ENCODE results near the gene MIA.

Gene MIA

DNA sequence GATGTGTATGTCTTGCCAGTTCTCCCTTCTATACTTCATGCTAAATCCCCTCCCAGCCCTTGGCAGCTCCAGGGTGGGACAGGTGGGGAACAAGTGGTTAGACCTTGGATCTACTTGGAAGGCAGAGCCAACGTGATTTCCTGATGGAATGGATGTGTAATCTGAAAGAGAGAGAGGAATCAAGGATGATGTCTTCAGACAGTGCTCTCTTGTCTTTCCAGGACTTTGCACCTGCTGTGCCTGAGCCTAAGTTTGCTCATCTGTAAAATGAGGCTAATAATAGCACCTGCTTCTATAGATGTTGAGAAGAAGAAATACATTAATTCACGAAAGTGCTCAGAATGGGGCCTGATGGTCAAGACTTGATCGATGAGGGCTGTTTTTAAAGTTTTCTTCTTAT, 16.7 kb downstream of the MIA start:
- Histone ChIP-seq H3K27ac (no peak overlapping the region), H3K4me3 (no peak overlapping the region)

DNA sequence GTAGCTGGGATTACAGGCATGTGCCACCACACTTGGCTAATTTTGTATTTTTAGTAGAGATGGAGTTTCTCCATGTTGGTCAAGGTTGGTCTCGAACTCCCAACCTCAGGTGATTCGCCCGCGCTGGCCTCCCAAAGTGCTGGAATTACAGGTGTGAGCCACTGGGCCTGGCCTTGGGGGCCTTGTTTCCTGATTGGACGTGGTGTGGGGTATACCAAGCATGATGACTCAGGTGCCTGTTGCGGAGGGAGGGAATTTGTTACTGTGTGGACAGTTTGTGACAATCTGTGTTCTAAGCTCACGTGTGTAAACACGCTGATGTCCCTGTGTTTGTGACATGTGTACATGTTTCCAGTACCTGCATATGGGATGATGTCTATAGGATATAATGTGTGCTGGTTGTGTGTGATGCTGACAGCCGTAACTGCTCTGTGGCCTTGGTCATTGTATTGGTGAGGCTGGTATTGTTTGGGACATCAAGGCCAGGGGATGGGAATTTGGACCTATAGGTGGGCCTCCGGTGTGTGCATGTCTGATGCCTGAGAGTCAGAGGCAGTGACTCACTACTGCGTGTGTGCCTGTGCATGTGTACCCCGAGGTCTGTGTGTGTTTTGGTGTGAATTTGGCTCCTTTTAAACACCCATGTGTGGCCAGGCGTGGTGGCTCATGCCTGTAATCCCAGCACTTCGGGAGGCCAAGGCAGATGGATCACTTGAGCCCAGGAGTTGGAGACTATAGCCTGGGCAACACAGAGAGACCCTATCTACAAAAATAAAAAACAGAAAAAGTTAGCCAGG, 22.0 kb downstream of the MIA start:
- Histone ChIP-seq H3K9me3 (no peaks in the 10 kb centered on the region), H3K4me3 (peak overlapping the region; percentile 68), H3K36me3 (peaks cover 36% of the 10 kb centered on the region), H3K4me1 (peaks cover 45% of the 10 kb centered on the region), H4K20me1 (peaks cover 30% of the 10 kb centered on the region), H3K27ac (peak overlapping the region; percentile 61), H3K9ac (peak overlapping the region; percentile 76; the same call in 1 of the 2 replicates), H3K27me3 (no peaks in the 10 kb centered on the region), H3K4me2 (peak overlapping the region; percentile 79)
- TF ChIP-seq Cebpa-rat (IDR thresholded peaks at IDR 0.05): no peak

More for the DNA sequence above, 16.7 kb downstream of the MIA start:
- H3K9ac ChIP-seq: peak overlapping the region; percentile 4; the same call in 1 of the 2 replicates
- no peaks in the 10 kb centered on the region for H3K9me3 ChIP-seq
- H3K36me3 ChIP-seq: peaks cover 43% of the 10 kb centered on the region
- TF ChIP-seq Cebpa-rat (IDR thresholded peaks at IDR 0.05): no peak
- no peaks in the 10 kb centered on the region for H4K20me1 ChIP-seq
- peak overlapping the region; percentile 12 for H3K4me2 ChIP-seq
- peaks cover 27% of the 10 kb centered on the region for H3K4me1 ChIP-seq
- no peaks in the 10 kb centered on the region for H3K27me3 ChIP-seq

DNA sequence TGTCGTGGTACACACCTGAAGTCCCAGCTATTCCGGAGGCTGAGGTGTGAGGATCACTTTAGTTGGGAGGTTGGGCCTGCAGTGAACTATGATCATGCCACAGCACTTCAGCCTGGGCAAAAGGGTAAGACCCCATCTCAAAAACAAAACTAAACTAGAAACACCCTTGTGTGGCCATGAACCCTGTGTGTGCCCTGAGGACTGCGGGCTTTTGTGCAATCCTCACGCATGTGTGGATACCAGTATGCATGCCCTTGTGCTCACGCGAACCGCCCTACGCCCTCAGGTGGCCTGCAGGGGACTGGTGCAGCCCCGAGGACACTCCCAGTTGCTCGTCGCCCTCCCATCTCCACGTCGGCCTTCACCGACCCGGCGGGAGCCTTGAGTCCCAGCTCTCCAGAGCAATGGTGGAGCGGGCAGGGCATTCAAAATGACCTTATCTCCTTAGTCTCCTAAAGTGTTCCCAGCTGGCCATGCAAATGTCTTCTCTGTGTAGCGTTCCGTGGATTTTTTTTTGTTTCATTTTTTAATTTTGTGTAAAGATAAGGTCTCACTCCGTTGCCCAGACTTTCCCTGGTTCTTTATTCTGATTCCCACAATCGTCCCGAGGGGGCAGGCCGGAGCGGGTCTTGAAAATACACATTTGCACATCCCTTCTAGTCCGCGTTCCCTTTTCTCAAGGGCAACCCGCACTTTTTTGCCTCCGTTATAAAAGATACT, 22.8 kb downstream of the MIA start:
- TF ChIP-seq Cebpa-rat (IDR thresholded peaks at IDR 0.05): no peak; the same call in 1 of the 2 replicates
- peaks cover 38% of the 10 kb centered on the region for H4K20me1 ChIP-seq
- no peaks in the 10 kb centered on the region for H3K27me3 ChIP-seq
- H3K36me3 ChIP-seq: peaks cover 38% of the 10 kb centered on the region
- peak overlapping the region; percentile 79 for H3K4me2 ChIP-seq
- peak overlapping the region; percentile 68 for H3K4me3 ChIP-seq
- H3K4me1 ChIP-seq: peaks cover 48% of the 10 kb centered on the region
- H3K9ac ChIP-seq: peak overlapping the region; percentile 76
- no peaks in the 10 kb centered on the region for H3K9me3 ChIP-seq
- H3K27ac ChIP-seq: peak overlapping the region; percentile 61

DNA sequence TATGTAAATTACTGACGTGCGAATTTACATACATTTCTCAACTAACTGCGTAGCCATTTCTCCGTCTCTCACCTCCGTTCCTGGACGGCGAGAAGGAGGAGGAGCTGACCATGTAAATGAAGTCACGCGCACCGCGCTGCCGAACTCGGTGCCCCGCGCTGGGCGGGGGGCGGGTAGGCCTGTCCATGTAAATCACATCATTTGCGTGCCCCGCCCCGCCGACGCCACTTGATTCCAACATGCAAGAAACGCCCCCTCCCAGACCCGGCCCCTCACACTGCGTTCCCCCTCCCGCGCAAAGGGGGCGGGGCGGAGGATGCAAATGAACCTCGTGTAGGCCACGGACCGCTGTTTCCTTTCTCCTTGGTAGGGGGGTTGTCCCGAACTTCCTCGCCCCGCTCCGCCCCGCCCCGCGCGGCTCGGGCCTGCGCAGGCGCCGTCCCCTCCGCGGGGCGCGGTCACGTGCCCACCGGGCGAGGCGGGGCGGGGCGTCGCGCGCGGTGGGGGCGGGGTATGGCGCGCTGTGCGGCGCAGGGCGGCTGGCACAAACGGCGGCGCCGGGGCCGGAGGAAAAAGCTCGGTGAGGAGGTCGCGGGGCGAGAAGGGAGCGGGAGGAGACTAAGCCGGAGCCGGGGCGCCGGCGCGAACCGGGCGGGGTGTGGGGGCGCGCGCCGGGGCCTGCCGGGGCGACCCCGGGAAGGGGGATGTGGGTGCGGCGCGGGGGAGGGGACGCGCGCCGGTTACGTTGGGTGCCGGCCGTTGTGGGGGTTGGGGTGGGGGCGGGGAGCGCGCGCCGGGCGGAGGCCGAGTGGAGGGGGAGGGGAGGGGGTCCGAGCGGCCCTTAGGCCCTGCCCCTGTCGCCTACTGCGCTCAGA, 23.6 kb downstream of the MIA start, which contains the start of gene EGLN2:
Gene EGLN2 (plus strand): TSS at position 509 of the 875 bp plus-strand sequence. CDS start 1,382 bp downstream, outside the sequence.
- H3K4me2 ChIP-seq: peak within 1 kb of the TSS; percentile 94
- no peaks in the 10 kb centered on the region for H3K9me3 ChIP-seq
- H4K20me1 ChIP-seq: peaks cover 46% of the 10 kb centered on the region
- H3K27ac ChIP-seq: peak within 1 kb of the TSS; percentile 97
- H3K27me3 ChIP-seq: no peaks in the 10 kb centered on the region
- peaks cover 46% of the 10 kb centered on the region for H3K36me3 ChIP-seq
- peak within 1 kb of the TSS; percentile 97 for H3K9ac ChIP-seq
- TF ChIP-seq Cebpa-rat (IDR thresholded peaks at IDR 0.05): no peak
- H3K4me3 ChIP-seq: peak within 1 kb of the TSS; percentile 97
- H3K4me1 ChIP-seq: peaks cover 56% of the 10 kb centered on the region

DNA sequence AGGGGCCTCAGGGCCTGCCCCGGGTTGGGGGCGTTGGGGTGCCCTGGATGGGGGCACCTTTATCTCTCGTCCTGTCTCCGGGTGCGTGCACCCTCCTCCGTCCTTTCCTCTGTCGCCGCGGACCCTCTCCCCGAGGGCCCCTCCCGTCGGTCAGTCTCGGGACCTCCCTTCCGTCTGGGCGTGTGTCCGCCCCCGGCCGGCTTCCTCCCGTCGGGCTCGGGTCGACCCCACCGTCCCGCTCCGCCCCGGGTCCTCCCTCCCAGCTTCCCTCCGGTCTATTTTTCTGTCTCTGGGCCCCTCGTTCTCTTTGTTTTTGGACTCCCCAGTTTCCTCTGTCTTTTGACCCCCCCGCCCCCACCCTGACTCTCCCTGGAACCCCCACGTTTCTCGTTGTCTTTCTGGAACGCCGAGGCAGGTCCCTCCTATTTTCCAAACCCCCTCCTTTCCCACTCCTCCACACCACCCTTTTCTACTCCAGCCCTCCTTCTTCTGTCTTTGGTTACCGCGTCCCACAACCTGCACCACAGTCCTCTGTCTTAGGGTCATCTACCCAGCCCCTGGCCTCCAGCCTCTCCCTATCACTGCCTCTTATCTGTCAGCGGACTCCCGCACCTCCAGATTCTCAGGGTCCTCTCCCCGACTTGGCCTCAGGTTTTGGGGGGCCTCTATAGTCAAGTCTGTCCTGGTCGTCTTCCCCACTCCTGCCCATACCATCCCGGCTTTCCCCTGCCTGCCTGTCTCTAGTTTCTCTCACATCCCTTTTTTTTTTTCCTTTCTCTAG, 24.4 kb downstream of the MIA start:
- Histone ChIP-seq H3K9me3 (no peaks in the 10 kb centered on the region), H3K4me1 (peaks cover 64% of the 10 kb centered on the region), H3K27me3 (no peaks in the 10 kb centered on the region), H4K20me1 (peaks cover 54% of the 10 kb centered on the region), H3K36me3 (peaks cover 55% of the 10 kb centered on the region), H3K4me3 (peak overlapping the region; percentile 97), H3K9ac (peak overlapping the region; percentile 97), H3K27ac (peak overlapping the region; percentile 97), H3K4me2 (peak overlapping the region; percentile 94)
- no peak for TF ChIP-seq Cebpa-rat (IDR thresholded peaks at IDR 0.05)

DNA sequence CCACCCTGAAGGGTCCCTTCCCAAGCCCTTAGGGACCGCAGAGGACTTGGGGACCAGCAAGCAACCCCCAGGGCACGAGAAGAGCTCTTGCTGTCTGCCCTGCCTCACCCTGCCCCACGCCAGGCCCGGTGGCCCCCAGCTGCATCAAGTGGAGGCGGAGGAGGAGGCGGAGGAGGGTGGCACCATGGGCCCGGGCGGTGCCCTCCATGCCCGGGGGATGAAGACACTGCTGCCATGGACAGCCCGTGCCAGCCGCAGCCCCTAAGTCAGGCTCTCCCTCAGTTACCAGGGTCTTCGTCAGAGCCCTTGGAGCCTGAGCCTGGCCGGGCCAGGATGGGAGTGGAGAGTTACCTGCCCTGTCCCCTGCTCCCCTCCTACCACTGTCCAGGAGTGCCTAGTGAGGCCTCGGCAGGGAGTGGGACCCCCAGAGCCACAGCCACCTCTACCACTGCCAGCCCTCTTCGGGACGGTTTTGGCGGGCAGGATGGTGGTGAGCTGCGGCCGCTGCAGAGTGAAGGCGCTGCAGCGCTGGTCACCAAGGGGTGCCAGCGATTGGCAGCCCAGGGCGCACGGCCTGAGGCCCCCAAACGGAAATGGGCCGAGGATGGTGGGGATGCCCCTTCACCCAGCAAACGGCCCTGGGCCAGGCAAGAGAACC, 25.1 kb downstream of the MIA start:
- H3K9ac ChIP-seq: peak overlapping the region; percentile 97
- no peak for TF ChIP-seq Cebpa-rat (IDR thresholded peaks at IDR 0.05)
- peaks cover 62% of the 10 kb centered on the region for H3K36me3 ChIP-seq
- no peaks in the 10 kb centered on the region for H3K27me3 ChIP-seq
- H3K9me3 ChIP-seq: no peaks in the 10 kb centered on the region
- H4K20me1 ChIP-seq: peaks cover 61% of the 10 kb centered on the region
- peaks cover 71% of the 10 kb centered on the region for H3K4me1 ChIP-seq
- H3K4me2 ChIP-seq: peak overlapping the region; percentile 94
- peak overlapping the region; percentile 97 for H3K4me3 ChIP-seq
- peak overlapping the region; percentile 97 for H3K27ac ChIP-seq

DNA sequence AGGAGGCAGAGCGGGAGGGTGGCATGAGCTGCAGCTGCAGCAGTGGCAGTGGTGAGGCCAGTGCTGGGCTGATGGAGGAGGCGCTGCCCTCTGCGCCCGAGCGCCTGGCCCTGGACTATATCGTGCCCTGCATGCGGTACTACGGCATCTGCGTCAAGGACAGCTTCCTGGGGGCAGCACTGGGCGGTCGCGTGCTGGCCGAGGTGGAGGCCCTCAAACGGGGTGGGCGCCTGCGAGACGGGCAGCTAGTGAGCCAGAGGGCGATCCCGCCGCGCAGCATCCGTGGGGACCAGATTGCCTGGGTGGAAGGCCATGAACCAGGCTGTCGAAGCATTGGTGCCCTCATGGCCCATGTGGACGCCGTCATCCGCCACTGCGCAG, 25.7 kb downstream of the MIA start:
- Histone ChIP-seq H3K9ac (peak overlapping the region; percentile 97), H3K4me3 (peak overlapping the region; percentile 97), H3K27me3 (no peaks in the 10 kb centered on the region), H3K27ac (peak overlapping the region; percentile 97; the same call in 1 of the 2 replicates), H3K36me3 (peaks cover 65% of the 10 kb centered on the region), H3K4me2 (peak overlapping the region; percentile 94), H3K4me1 (peaks cover 76% of the 10 kb centered on the region), H4K20me1 (peaks cover 66% of the 10 kb centered on the region), H3K9me3 (no peaks in the 10 kb centered on the region)
- no peak for TF ChIP-seq Cebpa-rat (IDR thresholded peaks at IDR 0.05)

Measured in BLaER1 (cell line).